ENCODE results near the gene TTC9.

DNA sequence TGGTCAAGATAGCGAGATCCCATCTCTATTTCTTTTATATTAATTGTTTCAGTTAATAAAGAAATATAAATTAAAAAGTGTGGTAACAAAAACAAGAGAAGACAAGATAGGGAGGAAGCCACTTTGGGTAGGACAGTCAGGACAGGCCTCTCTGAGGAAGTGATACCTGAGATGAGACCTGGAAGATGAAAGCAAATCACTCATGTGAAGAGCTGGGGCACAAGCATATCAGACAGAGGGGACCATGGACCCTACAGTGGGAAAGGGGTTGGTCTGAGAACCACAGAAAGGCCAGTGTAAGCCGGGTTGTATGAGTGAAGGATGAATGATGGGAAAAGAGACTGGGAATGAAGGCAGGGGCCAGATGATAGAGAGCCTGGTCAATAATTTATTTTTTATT, 39.5 kb upstream of the TTC9 start:
- TF ChIP-seq, protein P1, sequence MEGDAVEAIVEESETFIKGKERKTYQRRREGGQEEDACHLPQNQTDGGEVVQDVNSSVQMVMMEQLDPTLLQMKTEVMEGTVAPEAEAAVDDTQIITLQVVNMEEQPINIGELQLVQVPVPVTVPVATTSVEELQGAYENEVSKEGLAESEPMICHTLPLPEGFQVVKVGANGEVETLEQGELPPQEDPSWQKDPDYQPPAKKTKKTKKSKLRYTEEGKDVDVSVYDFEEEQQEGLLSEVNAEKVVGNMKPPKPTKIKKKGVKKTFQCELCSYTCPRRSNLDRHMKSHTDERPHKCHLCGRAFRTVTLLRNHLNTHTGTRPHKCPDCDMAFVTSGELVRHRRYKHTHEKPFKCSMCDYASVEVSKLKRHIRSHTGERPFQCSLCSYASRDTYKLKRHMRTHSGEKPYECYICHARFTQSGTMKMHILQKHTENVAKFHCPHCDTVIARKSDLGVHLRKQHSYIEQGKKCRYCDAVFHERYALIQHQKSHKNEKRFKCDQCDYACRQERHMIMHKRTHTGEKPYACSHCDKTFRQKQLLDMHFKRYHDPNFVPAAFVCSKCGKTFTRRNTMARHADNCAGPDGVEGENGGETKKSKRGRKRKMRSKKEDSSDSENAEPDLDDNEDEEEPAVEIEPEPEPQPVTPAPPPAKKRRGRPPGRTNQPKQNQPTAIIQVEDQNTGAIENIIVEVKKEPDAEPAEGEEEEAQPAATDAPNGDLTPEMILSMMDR (IDR thresholded peaks at IDR 0.05), result no peak
- TF ChIP-seq POLR2A (IDR thresholded peaks at IDR 0.05), result no peak

Data from prostate gland (tissue), 2 donors.